Suprapubic skin (tissue), 4 donors: ENCODE data around the gene CDH13. TPM values are rescaled to one million over a fixed set of nuclear protein-coding genes. Genes with fewer than 3 reads are reported as not detected.

Experiments
- DNase-seq, 2 donors: peaks; one replicate each; pipeline ENCODE4 v3.0.0-alpha.2; 2019; ENCODE audit warnings: low spot score in 2 of 2
- H3K27ac ChIP-seq: fragments of 200-600 bp; sonication (generic); one replicate; pipeline ENCODE4 v1.5.1; 2019
- H3K27me3 ChIP-seq: fragments of 200-600 bp; sonication (generic); one replicate; pipeline ENCODE4 v1.5.1; 2019
- H3K36me3 ChIP-seq: fragments of 200-600 bp; sonication (generic); one replicate; pipeline ENCODE4 v1.5.1; 2019
- H3K4me1 ChIP-seq: fragments of 200-600 bp; sonication (generic); one replicate; pipeline ENCODE4 v1.5.1; 2019
- H3K4me3 ChIP-seq: fragments of 200-600 bp; sonication (generic); one replicate; pipeline ENCODE4 v1.5.1; 2019; ENCODE audit warnings: mild to moderate bottlenecking
- H3K9me3 ChIP-seq: fragments of 200-600 bp; sonication (generic); one replicate; pipeline ENCODE4 v1.5.1; 2019
- EP300 ChIP-seq: sonication (generic); formaldehyde crosslinking; IDR thresholded peaks from one replicate; pipeline ENCODE4 v1.6.1; 2017; ENCODE audit warnings: antibody characterized with exemption
- POLR2A ChIP-seq, 2 donors: fragments of 450-650 bp; IDR thresholded peaks; one replicate each; pipeline ENCODE4 v1.6.1; 2017; ENCODE audit warnings: antibody characterized with exemption in 2 of 2, mild to moderate bottlenecking in 2 of 2, moderate library complexity in 2 of 2
- POLR2AphosphoS5 ChIP-seq, 3 donors: sonication (generic); formaldehyde crosslinking; IDR thresholded peaks; one replicate each; pipeline ENCODE4 v1.6.1; 2017; ENCODE audit warnings: antibody characterized with exemption in 3 of 3
- WGBS: methylation state at CpG from one replicate; pipeline ENCODE4 v1.1.5; 2018; 5-methylcytosine and 5-hydroxymethylcytosine counted together
- total RNA-seq, 4 donors: library from RNA; depleted of rRNA; stranded (reverse); fragments of >200 nt; gene quantifications; one replicate each; pipeline ENCODE4 v1.1.0, GENCODE V29; 2016
- TF ChIP-seq, protein P1 (sequence below), 2 donors: fragments of 200-600 bp in 1 of 2; fragments of 450-650 bp in 1 of 2; sonication (generic) in 1 of 2; IDR thresholded peaks; one replicate each; pipeline ENCODE4 v1.5.1; 2016 to 2019; ENCODE audit warnings: antibody characterized with exemption in 2 of 2, mild to moderate bottlenecking in 1 of 2, moderate library complexity in 1 of 2

CDH13 gene
- total RNA-seq, 4 donors from 2014 or later: 90.4 to 176 (median 139) TPM

DNA sequence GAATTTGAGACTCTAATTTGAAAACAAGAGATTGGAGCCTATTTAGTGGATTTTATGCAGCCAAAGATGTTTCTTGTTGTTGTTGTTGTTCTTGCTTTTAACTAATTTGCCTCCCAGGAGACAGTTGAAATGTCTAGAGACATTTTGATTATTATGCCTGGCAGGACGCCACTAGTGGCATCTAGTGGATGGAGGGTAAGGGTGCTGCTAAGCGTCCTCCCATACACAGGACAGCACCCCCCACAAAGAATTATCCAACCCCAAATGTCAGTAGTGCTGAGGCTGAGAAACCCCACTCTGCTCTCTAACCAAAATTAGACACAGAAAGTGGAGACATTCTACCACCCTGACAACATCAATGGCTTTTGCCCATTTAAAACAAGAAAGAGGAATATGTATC, 1165.6 kb downstream of the CDH13 start:
- TF ChIP-seq, protein P1, sequence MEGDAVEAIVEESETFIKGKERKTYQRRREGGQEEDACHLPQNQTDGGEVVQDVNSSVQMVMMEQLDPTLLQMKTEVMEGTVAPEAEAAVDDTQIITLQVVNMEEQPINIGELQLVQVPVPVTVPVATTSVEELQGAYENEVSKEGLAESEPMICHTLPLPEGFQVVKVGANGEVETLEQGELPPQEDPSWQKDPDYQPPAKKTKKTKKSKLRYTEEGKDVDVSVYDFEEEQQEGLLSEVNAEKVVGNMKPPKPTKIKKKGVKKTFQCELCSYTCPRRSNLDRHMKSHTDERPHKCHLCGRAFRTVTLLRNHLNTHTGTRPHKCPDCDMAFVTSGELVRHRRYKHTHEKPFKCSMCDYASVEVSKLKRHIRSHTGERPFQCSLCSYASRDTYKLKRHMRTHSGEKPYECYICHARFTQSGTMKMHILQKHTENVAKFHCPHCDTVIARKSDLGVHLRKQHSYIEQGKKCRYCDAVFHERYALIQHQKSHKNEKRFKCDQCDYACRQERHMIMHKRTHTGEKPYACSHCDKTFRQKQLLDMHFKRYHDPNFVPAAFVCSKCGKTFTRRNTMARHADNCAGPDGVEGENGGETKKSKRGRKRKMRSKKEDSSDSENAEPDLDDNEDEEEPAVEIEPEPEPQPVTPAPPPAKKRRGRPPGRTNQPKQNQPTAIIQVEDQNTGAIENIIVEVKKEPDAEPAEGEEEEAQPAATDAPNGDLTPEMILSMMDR (IDR thresholded peaks at IDR 0.05): no peak
- TF ChIP-seq POLR2A (IDR thresholded peaks at IDR 0.05) (no peak), POLR2AphosphoS5 (IDR thresholded peaks at IDR 0.05) (no peak), EP300 (no peak)
- no peak for DNase-seq
- H3K27me3 ChIP-seq: no peaks in the 10 kb centered on the region
- 73% methylated on average over 2 of the region's 2 CpGs for WGBS
- no peaks in the 10 kb centered on the region for H3K9me3 ChIP-seq
- no peak overlapping the region for H3K4me3 ChIP-seq
- no peaks in the 10 kb centered on the region for H3K36me3 ChIP-seq
- H3K27ac ChIP-seq: no peak overlapping the region
- no peaks in the 10 kb centered on the region for H3K4me1 ChIP-seq

DNA sequence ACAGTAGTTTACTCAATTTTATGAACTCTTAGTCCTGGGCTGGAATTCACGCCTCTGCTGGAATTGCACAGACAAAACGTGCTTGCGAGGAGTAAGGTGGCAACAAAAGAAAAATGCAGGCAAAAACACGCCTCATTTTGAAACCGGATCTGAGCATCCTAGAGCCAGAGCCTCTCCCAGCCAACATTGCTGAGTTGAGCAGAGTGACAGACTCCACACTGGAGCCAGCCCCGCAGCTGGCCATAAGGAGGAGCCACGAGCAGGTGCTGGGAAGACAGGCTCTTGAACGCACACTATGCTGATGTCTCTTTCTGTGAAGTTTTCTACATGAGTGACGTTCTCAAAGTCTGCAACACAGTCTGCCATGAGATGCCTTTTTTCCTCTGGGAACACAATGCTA, 1166.4 kb downstream of the CDH13 start:
- no peaks in the 10 kb centered on the region for H3K4me1 ChIP-seq
- no peak for DNase-seq
- no peak overlapping the region for H3K27ac ChIP-seq
- no peaks in the 10 kb centered on the region for H3K27me3 ChIP-seq
- H3K4me3 ChIP-seq: no peak overlapping the region
- WGBS: 49% methylated on average over 7 of the region's 9 CpGs
- no peaks in the 10 kb centered on the region for H3K36me3 ChIP-seq
- no peaks in the 10 kb centered on the region for H3K9me3 ChIP-seq
- TF ChIP-seq EP300 (no peak), POLR2A (IDR thresholded peaks at IDR 0.05) (no peak), POLR2AphosphoS5 (IDR thresholded peaks at IDR 0.05) (no peak)
- TF ChIP-seq, protein P1 (IDR thresholded peaks at IDR 0.05): no peak

DNA sequence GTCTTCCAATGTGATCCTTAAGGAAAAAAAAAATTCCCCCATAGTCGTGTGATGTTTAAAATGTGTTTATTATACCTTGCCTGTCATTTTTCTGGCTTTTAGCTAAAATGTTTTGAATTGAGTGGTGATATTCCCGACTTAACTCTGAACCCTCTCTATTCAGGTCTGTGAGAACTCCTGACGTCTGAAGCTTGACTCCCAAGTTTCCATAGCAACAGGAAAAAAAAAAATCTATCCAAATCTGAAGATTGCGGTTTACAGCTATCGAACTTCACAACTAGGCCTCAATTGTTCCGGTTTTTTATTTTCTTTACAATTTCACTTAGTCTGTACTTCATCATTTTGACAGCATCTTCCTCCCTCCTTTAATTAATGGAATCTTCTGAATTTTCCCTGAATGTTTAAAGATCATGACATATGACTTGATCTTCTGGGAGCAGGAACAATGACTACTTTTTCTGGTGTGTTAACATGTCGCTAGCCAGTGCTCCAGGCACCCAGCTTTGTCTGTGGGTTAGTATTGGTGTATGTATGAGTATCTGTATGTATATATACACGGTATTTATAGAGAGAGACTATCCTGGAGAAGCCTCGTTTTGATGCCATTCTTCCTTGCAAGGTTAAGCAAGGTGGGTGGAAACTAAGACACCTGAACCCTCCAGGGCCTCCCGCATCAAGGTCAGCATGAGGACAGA, 1168.2 kb downstream of the CDH13 start:
- no peaks in the 10 kb centered on the region for H3K4me1 ChIP-seq
- 87% methylated on average over 10 of the region's 10 CpGs for WGBS
- no peaks in the 10 kb centered on the region for H3K9me3 ChIP-seq
- H3K27me3 ChIP-seq: no peaks in the 10 kb centered on the region
- no peak overlapping the region for H3K4me3 ChIP-seq
- H3K27ac ChIP-seq: no peak overlapping the region
- TF ChIP-seq POLR2A (IDR thresholded peaks at IDR 0.05): no peak
- no peak for TF ChIP-seq EP300
- TF ChIP-seq, protein P1 (IDR thresholded peaks at IDR 0.05): no peak
- DNase-seq: no peak
- no peaks in the 10 kb centered on the region for H3K36me3 ChIP-seq

DNA sequence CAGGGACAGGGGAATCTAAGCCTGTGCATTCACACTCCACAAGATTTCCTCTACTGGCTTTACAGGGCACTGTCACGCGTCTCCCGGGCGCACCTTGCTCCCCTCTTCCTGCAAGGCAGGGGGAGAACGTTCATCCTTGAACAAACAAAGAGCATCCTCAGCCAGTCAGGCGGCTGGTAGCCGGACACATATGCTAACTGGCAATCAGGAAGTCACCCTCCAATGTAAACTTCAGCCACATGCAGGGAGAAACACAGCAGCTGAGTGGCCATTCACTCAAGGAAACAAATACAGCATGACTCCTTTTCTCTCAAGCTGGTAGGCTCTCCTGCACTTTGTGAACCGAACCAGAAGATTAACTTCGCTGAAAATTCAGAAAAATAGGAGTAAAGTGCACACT, 1170.2 kb downstream of the CDH13 start:
- WGBS: 88% methylated on average over 9 of the region's 9 CpGs
- Histone ChIP-seq H3K4me3 (no peak overlapping the region), H3K27me3 (no peaks in the 10 kb centered on the region), H3K36me3 (no peaks in the 10 kb centered on the region), H3K27ac (no peak overlapping the region), H3K4me1 (peaks cover 3% of the 10 kb centered on the region), H3K9me3 (no peaks in the 10 kb centered on the region)
- TF ChIP-seq EP300 (no peak), POLR2A (IDR thresholded peaks at IDR 0.05) (no peak)
- no peak for DNase-seq

DNA sequence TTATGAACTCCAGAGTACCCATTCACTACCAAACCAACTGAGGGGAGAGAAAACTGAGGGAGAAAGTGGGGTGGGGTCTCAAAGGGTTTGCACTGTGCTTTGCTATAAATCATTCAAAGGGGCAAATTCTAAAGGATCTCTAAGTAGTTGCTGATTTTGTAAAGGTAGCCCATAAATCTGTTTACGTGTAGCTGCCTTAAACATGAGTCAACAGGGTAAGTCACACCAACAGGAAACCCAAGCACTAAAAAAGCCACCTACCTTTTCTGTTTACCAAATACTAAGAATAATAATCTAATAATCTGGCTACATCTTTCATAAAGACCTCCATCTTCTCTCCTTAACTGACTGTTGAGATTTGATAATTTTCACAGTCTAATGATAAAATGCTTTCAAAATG, 1172.6 kb downstream of the CDH13 start:
- TF ChIP-seq POLR2A (IDR thresholded peaks at IDR 0.05): no peak
- no peak for TF ChIP-seq POLR2AphosphoS5 (IDR thresholded peaks at IDR 0.05)
- no peak for TF ChIP-seq EP300
- TF ChIP-seq, protein P1 (IDR thresholded peaks at IDR 0.05): no peak
- H3K4me1 ChIP-seq: peaks cover 9% of the 10 kb centered on the region
- DNase-seq: no peak
- 80% methylated on average over 1 of the region's 1 CpG for WGBS
- no peaks in the 10 kb centered on the region for H3K27me3 ChIP-seq
- no peaks in the 10 kb centered on the region for H3K9me3 ChIP-seq
- no peaks in the 10 kb centered on the region for H3K36me3 ChIP-seq
- no peak overlapping the region for H3K27ac ChIP-seq
- no peak overlapping the region for H3K4me3 ChIP-seq

DNA sequence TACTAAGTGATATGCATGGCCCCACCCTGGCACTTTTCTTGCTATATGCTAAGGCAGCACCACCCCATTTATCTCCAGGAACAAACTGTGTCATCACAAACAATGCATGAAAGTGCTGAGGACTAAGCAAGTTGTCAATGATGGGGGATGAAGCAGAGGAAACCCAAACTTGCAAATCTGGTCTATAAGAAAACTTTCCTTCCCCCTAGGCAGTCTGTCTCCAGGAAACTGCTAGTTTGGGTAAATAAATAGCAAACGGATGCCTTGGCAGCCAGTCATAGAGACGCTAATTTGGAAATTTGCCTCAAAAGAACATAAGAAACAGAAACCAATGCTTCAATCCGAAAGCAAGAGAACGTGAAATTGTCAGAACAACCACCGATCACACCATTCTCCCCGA, 1175.4 kb downstream of the CDH13 start:
- Histone ChIP-seq H3K36me3 (no peaks in the 10 kb centered on the region), H3K27me3 (no peaks in the 10 kb centered on the region), H3K27ac (no peak overlapping the region), H3K4me3 (peak overlapping the region; percentile 34), H3K4me1 (peaks cover 9% of the 10 kb centered on the region), H3K9me3 (no peaks in the 10 kb centered on the region)
- DNase-seq: no peak
- 3% methylated on average over 6 of the region's 6 CpGs for WGBS
- TF ChIP-seq POLR2A (IDR thresholded peaks at IDR 0.05) (no peak), POLR2AphosphoS5 (IDR thresholded peaks at IDR 0.05) (no peak), EP300 (no peak)
- TF ChIP-seq, protein P1 (IDR thresholded peaks at IDR 0.05): no peak
